Hepatocyte (in vitro differentiated cells): ENCODE results near the gene PGA4.
"Not testable (repeated sequence)": the region's sequence is repeated elsewhere in the genome, so short reads cannot be mapped to it uniquely, and the experiment has no call there.

Experiments used
- EZH2 ChIP-seq: fragments of 200-600 bp; sonication (generic); IDR thresholded peaks from 2 replicates; pipeline ENCODE4 v1.6.1; 2016; ENCODE audit warnings: antibody characterized with exemption, mild to moderate bottlenecking, borderline replicate concordance
- EZH2phosphoT487 ChIP-seq: fragments of 200-600 bp; sonication (generic); IDR thresholded peaks from one replicate; pipeline ENCODE4 v1.6.1; 2018; ENCODE audit warnings: antibody characterized with exemption, mild to moderate bottlenecking, low read depth, moderate library complexity; ENCODE audit not compliant: unreplicated experiment, severe bottlenecking

GRCh38 chr11:61231033-61231432 lies 8.9 kb downstream of the PGA4 start:
- TF ChIP-seq EZH2phosphoT487, EZH2: not testable (repeated sequence)
